Tibial artery (tissue), 4 donors: ENCODE results near the gene STIMATE.
A peak's percentile ranks its signal among the peaks of the same experiment; 100 is the strongest.

Experiments
- DNase-seq, 2 donors: peaks; one replicate each; pipeline ENCODE4 v3.0.0-alpha.2; 2019
- H3K27ac ChIP-seq, 2 donors: fragments of 200-600 bp; sonication (generic) in 1 of 2; 1 replicate in 1 of 2; 2 replicates in 1 of 2; pipeline ENCODE4 v1.5.1; 2018 to 2019; ENCODE audit warnings: mild to moderate bottlenecking in 1 of 2
- H3K27me3 ChIP-seq, 2 donors: fragments of 200-600 bp; sonication (generic) in 1 of 2; one replicate each; pipeline versions ENCODE4 v1.5.1 to v1.6.0; 2016 to 2019
- H3K36me3 ChIP-seq, 3 donors: fragments of 200-600 bp; sonication (generic) in 2 of 3; one replicate each; pipeline ENCODE4 v1.5.1; 2016 to 2019; ENCODE audit warnings: mild to moderate bottlenecking in 2 of 3
- H3K4me1 ChIP-seq, 4 donors: fragments of 200-600 bp; sonication (generic) in 2 of 4; 1 replicate in 3 of 4; 2 replicates in 1 of 4; pipeline ENCODE4 v1.5.1; 2016 to 2019
- H3K4me3 ChIP-seq, 2 donors: fragments of 200-600 bp; sonication (generic) in 1 of 2; 1 replicate in 1 of 2; 2 replicates in 1 of 2; pipeline ENCODE4 v1.5.1; 2018 to 2019; ENCODE audit warnings: mild to moderate bottlenecking in 2 of 2
- H3K9me3 ChIP-seq, 3 donors: fragments of 200-600 bp; sonication (generic) in 1 of 3; one replicate each; pipeline ENCODE4 v1.5.1; 2016 to 2019
- intact Hi-C: fragments of 100-400 bp; cut with DNase I; formaldehyde crosslinking; loops from one replicate; pipeline ENCODE4 v1.15.0; 2023; ENCODE audit warnings: low total_unique reads
- TF ChIP-seq, protein P1 (sequence below), 2 experiments: fragments of 200-600 bp in 1 of 2; fragments of 450-650 bp in 1 of 2; IDR thresholded peaks; one replicate each; pipeline ENCODE4 v1.5.1; 2017 to 2019; ENCODE audit warnings: antibody characterized with exemption in 2 of 2, mild to moderate bottlenecking in 1 of 2, moderate library complexity in 1 of 2

Gene STIMATE

GRCh38 chr3:52829482-52829881 is 67.9 kb downstream of the STIMATE start:
- peak overlapping the region; percentile 90 to 92 for H3K27ac ChIP-seq
- peaks cover 0 to 73% (median 52%) of the 10 kb centered on the region in 4 donors for H3K4me1 ChIP-seq
- peak overlapping the region; percentile 38 to 58 for H3K4me3 ChIP-seq
- H3K9me3 ChIP-seq = no peaks in the 10 kb centered on the region
- TF ChIP-seq, protein P1, sequence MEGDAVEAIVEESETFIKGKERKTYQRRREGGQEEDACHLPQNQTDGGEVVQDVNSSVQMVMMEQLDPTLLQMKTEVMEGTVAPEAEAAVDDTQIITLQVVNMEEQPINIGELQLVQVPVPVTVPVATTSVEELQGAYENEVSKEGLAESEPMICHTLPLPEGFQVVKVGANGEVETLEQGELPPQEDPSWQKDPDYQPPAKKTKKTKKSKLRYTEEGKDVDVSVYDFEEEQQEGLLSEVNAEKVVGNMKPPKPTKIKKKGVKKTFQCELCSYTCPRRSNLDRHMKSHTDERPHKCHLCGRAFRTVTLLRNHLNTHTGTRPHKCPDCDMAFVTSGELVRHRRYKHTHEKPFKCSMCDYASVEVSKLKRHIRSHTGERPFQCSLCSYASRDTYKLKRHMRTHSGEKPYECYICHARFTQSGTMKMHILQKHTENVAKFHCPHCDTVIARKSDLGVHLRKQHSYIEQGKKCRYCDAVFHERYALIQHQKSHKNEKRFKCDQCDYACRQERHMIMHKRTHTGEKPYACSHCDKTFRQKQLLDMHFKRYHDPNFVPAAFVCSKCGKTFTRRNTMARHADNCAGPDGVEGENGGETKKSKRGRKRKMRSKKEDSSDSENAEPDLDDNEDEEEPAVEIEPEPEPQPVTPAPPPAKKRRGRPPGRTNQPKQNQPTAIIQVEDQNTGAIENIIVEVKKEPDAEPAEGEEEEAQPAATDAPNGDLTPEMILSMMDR (IDR thresholded peaks at IDR 0.05) = no peak
- no peaks in the 10 kb centered on the region for H3K27me3 ChIP-seq
- H3K36me3 ChIP-seq = peaks cover 23 to 46% (median 28%) of the 10 kb centered on the region in 3 donors
- intact Hi-C loops = loop anchor here (10.0 kb wide), 1 partner anchor 55 kb away; the partner anchor contains the start of genes ITIH1 and NEK4
- no peak for DNase-seq

- H3K4me3 ChIP-seq = no peak overlapping the region
- TF ChIP-seq, protein P1 (IDR thresholded peaks at IDR 0.05) = no peak
Observed at GRCh38 chr3:52827866-52828376, 69.4 kb downstream of the STIMATE start.

GRCh38 chr3:52827441-52827840 is 69.9 kb downstream of the STIMATE start:
- H3K27ac ChIP-seq = peak overlapping the region; percentile 54 to 90
- intact Hi-C loops = loop anchor here (10.0 kb wide), 1 partner anchor 53 kb away; the partner anchor contains the start of genes ITIH1 and NEK4
- peaks cover 0 to 55% (median 38%) of the 10 kb centered on the region in 4 donors for H3K4me1 ChIP-seq
- no peak overlapping the region for H3K4me3 ChIP-seq
- DNase-seq = no peak
- no peaks in the 10 kb centered on the region for H3K9me3 ChIP-seq
- TF ChIP-seq, protein P1 (IDR thresholded peaks at IDR 0.05) = no peak
- H3K36me3 ChIP-seq = peaks cover 39 to 58% (median 41%) of the 10 kb centered on the region in 3 donors
- no peaks in the 10 kb centered on the region for H3K27me3 ChIP-seq

More at GRCh38 chr3:52827866-52828376, 69.4 kb downstream of the STIMATE start:
- H3K27me3 ChIP-seq = no peaks in the 10 kb centered on the region
- peak overlapping the region; percentile 54 to 90 for H3K27ac ChIP-seq
- H3K4me1 ChIP-seq = peaks cover 0 to 60% (median 43%) of the 10 kb centered on the region in 4 donors
- H3K9me3 ChIP-seq = no peaks in the 10 kb centered on the region
- intact Hi-C loops = loop anchor here (10.0 kb wide), 1 partner anchor 53 kb away; the partner anchor contains the start of genes ITIH1 and NEK4
- peaks cover 36 to 58% (median 38%) of the 10 kb centered on the region in 3 donors for H3K36me3 ChIP-seq
- no peak for DNase-seq

DNA sequence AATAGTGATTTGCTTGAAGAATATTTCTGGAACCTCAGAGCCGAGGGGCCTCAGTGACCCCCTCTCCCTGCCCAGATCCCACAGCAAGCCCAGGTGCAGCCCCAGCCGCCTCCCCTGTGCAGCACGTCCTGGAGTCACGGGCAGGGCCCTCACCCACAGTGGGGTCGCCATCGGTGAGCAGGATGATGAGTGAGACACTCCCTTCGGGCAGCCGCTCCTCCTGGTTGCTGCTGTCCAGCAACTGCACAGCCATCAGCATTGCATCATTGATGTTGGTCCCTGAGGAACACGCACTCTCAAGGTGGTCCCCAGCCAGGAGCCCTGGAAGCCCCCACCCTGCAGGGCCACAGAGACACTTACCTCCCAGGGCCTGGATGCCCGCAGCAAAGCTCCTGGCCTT is 73.3 kb downstream of the STIMATE start:
- no peak for DNase-seq
- peaks cover 0 to 21% (median 5%) of the 10 kb centered on the region in 4 donors for H3K4me1 ChIP-seq

DNA sequence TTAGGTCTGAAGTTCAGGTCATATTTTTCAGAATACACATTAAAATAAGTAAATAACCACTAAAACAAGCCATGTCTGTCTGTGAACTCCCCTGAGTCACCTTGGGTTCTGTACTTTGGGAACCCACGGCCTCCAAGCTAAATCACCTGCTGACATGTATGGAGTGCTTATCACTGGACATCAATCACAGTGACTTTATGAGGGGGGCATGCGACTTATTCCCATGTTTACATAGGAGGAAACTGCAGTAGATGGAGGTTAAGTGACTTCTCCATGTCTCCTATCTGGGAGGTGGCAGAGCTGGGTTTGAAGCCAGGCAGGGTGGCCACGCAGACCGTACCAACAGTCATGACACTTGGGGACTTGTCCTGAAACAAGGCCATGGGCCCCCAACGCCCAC is 75.0 kb downstream of the STIMATE start:
- intact Hi-C loops = loop anchor here (10.0 kb wide), 1 partner anchor 48 kb away; the partner anchor contains the start of genes ITIH1 and NEK4
- TF ChIP-seq, protein P1 (IDR thresholded peaks at IDR 0.05) = no peak
- Histone ChIP-seq H3K4me3 (no peak overlapping the region), H3K27ac (no peak overlapping the region), H3K9me3 (no peaks in the 10 kb centered on the region), H3K27me3 (no peaks in the 10 kb centered on the region), H3K4me1 (peaks cover 0 to 4% (median 0%) of the 10 kb centered on the region in 4 donors), H3K36me3 (peaks cover 73 to 93% (median 78%) of the 10 kb centered on the region in 3 donors)
- no peak for DNase-seq

More for the DNA sequence above, 73.3 kb downstream of the STIMATE start:
- Histone ChIP-seq H3K4me3 (no peak overlapping the region), H3K9me3 (no peaks in the 10 kb centered on the region), H3K36me3 (peaks cover 62 to 85% (median 67%) of the 10 kb centered on the region in 3 donors), H3K27ac (no peak overlapping the region), H3K27me3 (no peaks in the 10 kb centered on the region)
- TF ChIP-seq, protein P1 (IDR thresholded peaks at IDR 0.05) = no peak
- intact Hi-C loops = loop anchor here (10.0 kb wide), 1 partner anchor 49 kb away; the partner anchor contains the start of genes ITIH1 and NEK4
